HG02798 (cell line): Measurements from ENCODE around the gene TEX38.
"Not testable (repeated sequence)": the region's sequence is repeated elsewhere in the genome, so short reads cannot be mapped to it uniquely, and the experiment has no call there.

ENCODE experiments used
- ATAC-seq: cut with Tn5 transposase; IDR thresholded peaks from one replicate; pipeline ENCODE4 v1.9.1; 2021; ENCODE audit warnings: mild to moderate bottlenecking; ENCODE audit not compliant: unreplicated experiment, poor library complexity

The TEX38 gene

DNA sequence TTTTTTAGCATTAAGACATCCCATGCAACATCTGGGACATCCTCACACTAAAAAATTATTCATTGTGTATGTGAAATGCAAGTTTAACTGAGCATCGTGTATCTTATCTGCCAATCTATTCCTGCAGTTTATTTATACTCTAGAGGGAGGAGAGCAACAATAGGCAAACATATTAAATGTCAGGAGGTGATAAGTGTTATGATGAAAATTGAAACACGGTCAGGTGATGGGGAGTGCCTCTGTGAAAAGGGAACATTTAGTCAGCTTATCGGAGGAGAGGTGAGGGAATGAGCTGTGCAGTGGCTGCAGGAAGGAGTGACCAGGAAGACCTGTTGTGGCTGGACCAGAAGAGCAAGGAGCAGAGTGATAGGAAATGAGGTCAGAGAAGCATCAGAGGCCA, 48.0 kb downstream of the TEX38 start:
- ATAC-seq, result no peak

DNA sequence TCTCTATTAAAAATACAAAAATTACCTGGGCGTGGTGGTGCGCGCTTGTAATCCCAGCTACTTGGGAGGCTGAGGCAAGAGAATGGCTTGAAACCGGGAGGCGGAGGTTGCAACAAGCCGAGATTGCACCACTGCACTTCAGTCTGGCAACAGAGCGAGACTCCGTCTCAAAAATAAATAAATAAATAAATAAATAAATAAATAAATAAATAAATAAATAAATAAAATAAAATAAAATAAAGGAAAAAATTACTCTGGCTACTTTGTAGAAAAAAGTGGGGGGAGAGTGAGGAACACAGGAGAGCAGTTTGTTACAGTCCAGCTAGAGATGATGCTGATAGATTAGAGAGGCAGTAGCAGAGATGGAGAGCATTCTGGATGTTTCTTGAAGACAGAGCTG, 48.7 kb downstream of the TEX38 start:
- ATAC-seq, result not testable (repeated sequence)

DNA sequence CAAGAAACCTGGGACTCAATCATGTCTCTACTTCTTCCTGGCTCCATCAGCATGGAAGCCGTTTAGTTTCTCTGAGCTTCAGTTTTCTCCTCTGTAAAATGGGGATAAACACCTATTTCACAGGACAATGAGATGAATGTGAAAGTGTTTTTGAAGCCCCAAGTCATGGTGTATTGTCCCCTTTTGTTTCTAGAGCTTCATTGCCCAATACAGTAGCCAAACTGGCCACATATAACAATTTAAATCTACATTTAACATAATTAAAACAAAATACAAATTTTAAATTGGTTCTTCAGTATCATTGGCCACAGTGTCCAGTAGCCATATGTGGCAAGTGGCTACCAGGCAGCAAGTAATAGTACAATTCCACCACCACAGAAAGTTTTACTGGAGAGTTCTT, 49.5 kb downstream of the TEX38 start:
- no peak for ATAC-seq

DNA sequence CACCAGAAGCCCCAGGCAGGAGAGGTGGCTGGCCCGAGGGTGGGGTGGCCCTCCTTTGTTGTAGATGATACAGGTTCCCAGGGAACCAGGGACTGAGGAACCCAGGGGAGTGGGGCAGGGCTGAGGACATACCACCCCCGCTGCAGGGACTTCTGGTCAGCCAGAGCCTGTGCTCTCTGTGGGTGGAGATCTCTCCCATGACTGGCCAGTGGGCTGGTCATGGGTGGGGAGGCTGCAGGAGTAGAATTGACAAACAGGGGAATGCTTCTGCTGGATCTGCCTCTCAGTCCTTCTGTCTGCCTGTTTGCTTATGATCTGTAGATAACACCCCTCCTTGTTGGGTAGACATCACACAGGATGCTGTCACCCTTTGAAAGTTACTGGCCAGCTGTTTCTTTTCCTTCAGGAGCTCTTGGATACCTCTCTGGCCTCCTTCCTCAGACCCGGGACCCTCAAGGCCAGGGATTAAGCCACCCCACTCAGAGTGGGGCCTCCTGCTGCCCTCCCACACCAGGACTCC, 50.1 kb downstream of the TEX38 start:
- no peak for ATAC-seq
